OCI-LY3 (cell line): ENCODE data around the gene KDM4B.

Experiments
- H2AFZ ChIP-seq: fragments of 200-600, 300-600 bp; shearing (Covaris generic); 2 replicates; pipeline ENCODE4 v1.6.0; 2014; ENCODE audit warnings: antibody characterized with exemption, low read depth, low read length
- H3K27ac ChIP-seq: fragments of 200-600, 300-600 bp; sonication (generic); 2 replicates; pipeline ENCODE4 v1.5.1; 2014; ENCODE audit warnings: mild to moderate bottlenecking, low read length, moderate library complexity, mixed read lengths
- H3K27me3 ChIP-seq: fragments of 200-600, 300-600 bp; sonication (generic); 2 replicates; pipeline ENCODE4 v1.6.1; 2014; ENCODE audit warnings: low read depth, low read length, mixed read lengths
- H3K36me3 ChIP-seq: fragments of 200-600, 300-600 bp; sonication (generic); replicated peaks from 2 replicates; pipeline ENCODE3; 2014; ENCODE audit warnings: low read depth, low read length, mixed read lengths
- H3K4me1 ChIP-seq: fragments of 300-600, 200-600 bp; sonication (generic); 2 replicates; pipeline ENCODE4 v1.6.1; 2014; ENCODE audit warnings: low read length, mixed read lengths
- H3K4me2 ChIP-seq: fragments of 200-600, 300-600 bp; sonication (generic); 2 replicates; pipeline ENCODE4 v1.6.1; 2014; ENCODE audit warnings: low read length, mixed read lengths
- H3K4me3 ChIP-seq: fragments of 300-600, 200-600 bp; sonication (generic); 2 replicates; pipeline ENCODE4 v1.5.1; 2014; ENCODE audit warnings: antibody characterized with exemption, mild to moderate bottlenecking, low read length, moderate library complexity
- H3K79me2 ChIP-seq: fragments of 300-600, 200-600 bp; shearing (Covaris generic); 2 replicates; pipeline ENCODE4 v1.6.1; 2014; ENCODE audit warnings: mild to moderate bottlenecking, low read length, mixed read lengths
- H3K9ac ChIP-seq: fragments of 300-600, 200-600 bp; shearing (Covaris generic); 2 replicates; pipeline ENCODE4 v1.6.0; 2014; ENCODE audit warnings: mild to moderate bottlenecking, low read length, moderate library complexity
- H3K9me3 ChIP-seq: fragments of 200-600, 300-600 bp; shearing (Covaris generic); 2 replicates; pipeline ENCODE4 v1.6.1; 2014; ENCODE audit warnings: low read length, mixed read lengths; ENCODE audit not compliant: insufficient read depth
- H4K20me1 ChIP-seq: fragments of 200-600, 300-600 bp; sonication (generic); 2 replicates; pipeline ENCODE4 v1.6.1; 2016; ENCODE audit warnings: low read length, mixed read lengths; ENCODE audit not compliant: insufficient read depth
- EZH2phosphoT487 ChIP-seq: fragments of 200-600 bp; shearing (Covaris generic); IDR thresholded peaks from 2 replicates; pipeline ENCODE4 v1.6.1; 2018; ENCODE audit warnings: antibody characterized with exemption, mixed run types, low read depth
- TF ChIP-seq, protein P1 (sequence below): fragments of 200-600, 300-600 bp; sonication (generic); IDR thresholded peaks from 2 replicates; pipeline ENCODE4 v1.5.1; 2014; ENCODE audit warnings: antibody characterized with exemption, low read length, low read depth

The KDM4B gene

DNA sequence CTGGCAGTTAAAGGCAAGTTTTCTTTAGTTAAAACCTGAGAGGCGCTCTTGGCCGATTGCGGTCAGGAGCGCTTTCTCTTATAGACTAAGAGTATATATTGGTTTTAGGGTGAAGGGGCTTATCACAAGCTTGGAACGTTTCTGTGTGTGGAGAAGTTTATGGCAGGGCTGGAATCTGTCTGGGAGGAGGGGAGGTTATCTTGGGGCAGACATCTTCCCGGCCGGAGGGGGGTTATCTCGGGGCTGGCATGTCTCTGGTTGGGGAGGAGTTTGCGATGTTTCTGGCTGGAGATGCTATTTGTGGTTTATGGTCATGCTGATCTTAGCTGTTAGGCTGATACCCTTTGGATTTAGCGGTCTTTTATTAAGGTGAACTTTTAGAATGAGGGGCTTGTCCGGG lies 18.3 kb downstream of the KDM4B start:
- Histone ChIP-seq H2AFZ (no peak overlapping the region), H3K4me2 (no peak overlapping the region), H3K79me2 (peaks cover 85% of the 10 kb centered on the region), H4K20me1 (peaks cover 96% of the 10 kb centered on the region), H3K4me1 (no peaks in the 10 kb centered on the region), H3K9ac (no peak overlapping the region), H3K36me3 (peaks cover 16% of the 10 kb centered on the region), H3K4me3 (no peak overlapping the region), H3K27ac (no peak overlapping the region), H3K27me3 (no peaks in the 10 kb centered on the region), H3K9me3 (no peaks in the 10 kb centered on the region)
- TF ChIP-seq, protein P1, sequence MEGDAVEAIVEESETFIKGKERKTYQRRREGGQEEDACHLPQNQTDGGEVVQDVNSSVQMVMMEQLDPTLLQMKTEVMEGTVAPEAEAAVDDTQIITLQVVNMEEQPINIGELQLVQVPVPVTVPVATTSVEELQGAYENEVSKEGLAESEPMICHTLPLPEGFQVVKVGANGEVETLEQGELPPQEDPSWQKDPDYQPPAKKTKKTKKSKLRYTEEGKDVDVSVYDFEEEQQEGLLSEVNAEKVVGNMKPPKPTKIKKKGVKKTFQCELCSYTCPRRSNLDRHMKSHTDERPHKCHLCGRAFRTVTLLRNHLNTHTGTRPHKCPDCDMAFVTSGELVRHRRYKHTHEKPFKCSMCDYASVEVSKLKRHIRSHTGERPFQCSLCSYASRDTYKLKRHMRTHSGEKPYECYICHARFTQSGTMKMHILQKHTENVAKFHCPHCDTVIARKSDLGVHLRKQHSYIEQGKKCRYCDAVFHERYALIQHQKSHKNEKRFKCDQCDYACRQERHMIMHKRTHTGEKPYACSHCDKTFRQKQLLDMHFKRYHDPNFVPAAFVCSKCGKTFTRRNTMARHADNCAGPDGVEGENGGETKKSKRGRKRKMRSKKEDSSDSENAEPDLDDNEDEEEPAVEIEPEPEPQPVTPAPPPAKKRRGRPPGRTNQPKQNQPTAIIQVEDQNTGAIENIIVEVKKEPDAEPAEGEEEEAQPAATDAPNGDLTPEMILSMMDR, result no peak
- TF ChIP-seq EZH2phosphoT487, result no peak

DNA sequence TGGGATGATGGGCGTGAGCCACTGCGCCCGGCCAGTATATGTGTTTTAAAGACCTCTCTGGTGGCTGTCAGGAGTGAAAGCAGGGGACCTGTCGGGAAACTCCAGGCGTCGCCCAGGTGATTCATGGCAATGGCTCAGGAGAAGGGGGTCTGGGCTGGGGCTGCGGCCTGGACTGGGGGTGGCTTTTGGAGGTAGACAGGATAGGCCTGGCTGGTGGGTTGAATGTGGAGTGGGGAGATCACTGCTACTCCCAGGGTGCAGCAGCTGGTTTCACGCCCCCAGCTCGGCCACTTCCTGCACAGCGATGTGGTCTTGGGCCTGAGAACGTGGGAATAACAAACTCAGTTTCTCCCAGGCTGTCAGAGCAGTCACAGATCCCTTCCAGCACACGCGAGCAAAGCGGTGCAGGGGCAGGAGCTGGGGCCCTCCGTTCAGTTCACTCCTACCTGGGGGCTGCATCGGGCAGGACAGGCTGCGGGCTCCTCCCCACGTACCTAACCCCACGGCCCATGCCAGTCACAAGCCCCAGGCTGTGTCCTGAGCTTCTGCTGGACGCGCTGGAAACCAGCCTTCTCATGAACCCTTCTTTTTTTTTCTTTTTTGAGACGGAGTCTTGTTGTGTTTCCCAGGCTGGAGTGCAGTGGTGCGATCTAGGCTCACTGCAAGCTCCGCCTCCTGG lies 18.9 kb downstream of the KDM4B start:
- no peak for TF ChIP-seq EZH2phosphoT487
- TF ChIP-seq, protein P1, result no peak
- Histone ChIP-seq H3K9me3 (no peaks in the 10 kb centered on the region), H3K4me2 (no peak overlapping the region), H3K4me3 (no peak overlapping the region), H4K20me1 (peaks cover 97% of the 10 kb centered on the region), H3K9ac (no peak overlapping the region), H3K36me3 (peaks cover 16% of the 10 kb centered on the region), H3K4me1 (no peaks in the 10 kb centered on the region), H3K79me2 (peaks cover 87% of the 10 kb centered on the region), H3K27ac (no peak overlapping the region), H2AFZ (no peak overlapping the region), H3K27me3 (no peaks in the 10 kb centered on the region)

DNA sequence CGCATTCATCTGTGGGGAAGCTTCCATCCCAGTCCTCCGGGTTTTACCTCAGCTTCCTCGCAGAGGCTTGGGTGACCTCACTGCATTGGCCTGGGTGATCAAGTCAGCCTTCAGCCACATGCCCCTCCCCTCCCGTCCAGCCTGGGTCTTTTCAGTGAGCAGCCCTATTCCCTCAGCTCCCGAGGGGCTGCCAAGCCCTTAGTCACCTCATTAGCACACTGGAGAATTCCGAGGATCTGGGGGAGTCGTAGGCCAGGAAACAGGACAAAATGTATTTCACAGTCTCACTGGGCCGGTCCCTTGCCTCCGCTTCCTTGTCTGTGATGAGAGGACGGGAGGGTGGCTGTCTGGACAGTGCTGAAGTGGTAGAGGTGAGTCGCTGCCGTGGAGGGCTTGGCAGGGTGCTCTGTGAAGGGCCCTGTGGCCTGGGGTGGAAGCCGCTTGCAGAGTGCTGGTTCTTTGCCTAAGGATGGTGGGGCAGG lies 19.9 kb downstream of the KDM4B start:
- no peak overlapping the region for H2AFZ ChIP-seq
- no peak overlapping the region for H3K4me3 ChIP-seq
- peaks cover 97% of the 10 kb centered on the region for H4K20me1 ChIP-seq
- H3K27ac ChIP-seq, result no peak overlapping the region
- no peaks in the 10 kb centered on the region for H3K4me1 ChIP-seq
- H3K9me3 ChIP-seq, result no peaks in the 10 kb centered on the region
- no peak overlapping the region for H3K4me2 ChIP-seq
- H3K79me2 ChIP-seq, result peaks cover 87% of the 10 kb centered on the region
- TF ChIP-seq EZH2phosphoT487, result no peak
- TF ChIP-seq, protein P1, result no peak
- H3K9ac ChIP-seq, result no peak overlapping the region
- H3K27me3 ChIP-seq, result no peaks in the 10 kb centered on the region
- H3K36me3 ChIP-seq, result peaks cover 6% of the 10 kb centered on the region

DNA sequence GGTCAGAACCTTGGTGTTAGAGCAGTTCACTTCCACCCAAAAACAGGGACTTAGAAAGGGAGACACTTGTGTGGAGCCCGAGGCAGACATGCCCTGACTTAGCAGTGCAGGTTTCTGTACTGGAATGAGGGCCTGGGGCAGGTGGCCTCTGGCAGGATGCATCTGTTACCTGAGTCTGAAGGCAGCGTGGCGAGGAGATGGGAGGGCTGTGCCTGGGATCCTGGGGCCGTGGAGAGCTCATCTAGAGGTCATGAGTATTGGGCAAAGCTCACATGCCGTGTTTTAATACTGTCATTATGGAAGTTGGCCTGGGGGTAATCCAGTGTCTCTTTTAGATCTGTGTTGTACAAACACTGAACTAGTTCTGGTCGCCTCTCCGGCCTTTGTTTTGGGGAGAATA lies 21.4 kb downstream of the KDM4B start:
- no peaks in the 10 kb centered on the region for H3K9me3 ChIP-seq
- no peak overlapping the region for H3K4me2 ChIP-seq
- H3K4me1 ChIP-seq, result no peaks in the 10 kb centered on the region
- peaks cover 95% of the 10 kb centered on the region for H4K20me1 ChIP-seq
- no peak overlapping the region for H3K27ac ChIP-seq
- no peaks in the 10 kb centered on the region for H3K27me3 ChIP-seq
- H3K9ac ChIP-seq, result no peak overlapping the region
- no peaks in the 10 kb centered on the region for H3K36me3 ChIP-seq
- peaks cover 85% of the 10 kb centered on the region for H3K79me2 ChIP-seq
- no peak overlapping the region for H3K4me3 ChIP-seq
- no peak for TF ChIP-seq EZH2phosphoT487
- TF ChIP-seq, protein P1, result no peak
- no peak overlapping the region for H2AFZ ChIP-seq
